ENCODE results near the gene SMC3. TPM values are rescaled to one million over a fixed set of nuclear protein-coding genes. Genes with fewer than 3 reads are reported as not detected.

SMC3 gene
- total and polyA plus RNA-seq, 2 experiments from 2014 or later, result 72.3 to 320 TPM

GRCh38 chr10:110612629-110613028 is 45.1 kb downstream of the SMC3 start:
- H3K27ac Mint-ChIP-seq, result no peak overlapping the region

More at GRCh38 chr10:110612629-110613028, 45.1 kb downstream of the SMC3 start:
- no peak overlapping the region for H3K27ac ChIP-seq (ENCODE audit: low read depth)
- H3K9me3 Mint-ChIP-seq, result no peaks in the 10 kb centered on the region
- H2AFZ ChIP-seq, result no peak overlapping the region
- H4K20me1 ChIP-seq (replicated peaks; ENCODE audit: insufficient read depth), result no peaks in the 10 kb centered on the region
- H3K4me1 Mint-ChIP-seq, result peaks cover 21% of the 10 kb centered on the region
- H3K27me3 Mint-ChIP-seq (ENCODE audit: insufficient read depth, low read depth, poor library complexity), result no peaks in the 10 kb centered on the region
- H3K4me2 ChIP-seq, result no peak overlapping the region; the same call in 1 of the 2 replicates
- no peaks in the 10 kb centered on the region for H3K79me2 ChIP-seq (replicated peaks; ENCODE audit: insufficient read depth)
- TF ChIP-seq ETS1 (IDR thresholded peaks at IDR 0.05) (no peak), POLR2AphosphoS5 (IDR thresholded peaks at IDR 0.05; ENCODE audit: low read depth) (no peak), CREB1 (CRISPR knock-in tag; IDR thresholded peaks at IDR 0.05; ENCODE audit: low read depth) (no peak), EZH2 (IDR thresholded peaks at IDR 0.05; ENCODE audit: low read depth, unreplicated experiment) (no peak), ZNF331 (CRISPR knock-in tag; IDR thresholded peaks at IDR 0.05; ENCODE audit: low read depth) (no peak), NANOG (IDR thresholded peaks at IDR 0.05; ENCODE audit: borderline replicate concordance) (no peak), ZNF114 (CRISPR knock-in tag; IDR thresholded peaks at IDR 0.05) (no peak), JUNB (IDR thresholded peaks at IDR 0.05; ENCODE audit: unreplicated experiment) (no peak), CTCF (conservative IDR thresholded peaks at IDR 0.05; ENCODE audit: low read depth in 2 of 2) (no peak), REST (IDR thresholded peaks at IDR 0.05; ENCODE audit: unreplicated experiment) (no peak), EZH2phosphoT487 (IDR thresholded peaks at IDR 0.05; ENCODE audit: unreplicated experiment) (no peak)
- TF ChIP-seq, protein P1, sequence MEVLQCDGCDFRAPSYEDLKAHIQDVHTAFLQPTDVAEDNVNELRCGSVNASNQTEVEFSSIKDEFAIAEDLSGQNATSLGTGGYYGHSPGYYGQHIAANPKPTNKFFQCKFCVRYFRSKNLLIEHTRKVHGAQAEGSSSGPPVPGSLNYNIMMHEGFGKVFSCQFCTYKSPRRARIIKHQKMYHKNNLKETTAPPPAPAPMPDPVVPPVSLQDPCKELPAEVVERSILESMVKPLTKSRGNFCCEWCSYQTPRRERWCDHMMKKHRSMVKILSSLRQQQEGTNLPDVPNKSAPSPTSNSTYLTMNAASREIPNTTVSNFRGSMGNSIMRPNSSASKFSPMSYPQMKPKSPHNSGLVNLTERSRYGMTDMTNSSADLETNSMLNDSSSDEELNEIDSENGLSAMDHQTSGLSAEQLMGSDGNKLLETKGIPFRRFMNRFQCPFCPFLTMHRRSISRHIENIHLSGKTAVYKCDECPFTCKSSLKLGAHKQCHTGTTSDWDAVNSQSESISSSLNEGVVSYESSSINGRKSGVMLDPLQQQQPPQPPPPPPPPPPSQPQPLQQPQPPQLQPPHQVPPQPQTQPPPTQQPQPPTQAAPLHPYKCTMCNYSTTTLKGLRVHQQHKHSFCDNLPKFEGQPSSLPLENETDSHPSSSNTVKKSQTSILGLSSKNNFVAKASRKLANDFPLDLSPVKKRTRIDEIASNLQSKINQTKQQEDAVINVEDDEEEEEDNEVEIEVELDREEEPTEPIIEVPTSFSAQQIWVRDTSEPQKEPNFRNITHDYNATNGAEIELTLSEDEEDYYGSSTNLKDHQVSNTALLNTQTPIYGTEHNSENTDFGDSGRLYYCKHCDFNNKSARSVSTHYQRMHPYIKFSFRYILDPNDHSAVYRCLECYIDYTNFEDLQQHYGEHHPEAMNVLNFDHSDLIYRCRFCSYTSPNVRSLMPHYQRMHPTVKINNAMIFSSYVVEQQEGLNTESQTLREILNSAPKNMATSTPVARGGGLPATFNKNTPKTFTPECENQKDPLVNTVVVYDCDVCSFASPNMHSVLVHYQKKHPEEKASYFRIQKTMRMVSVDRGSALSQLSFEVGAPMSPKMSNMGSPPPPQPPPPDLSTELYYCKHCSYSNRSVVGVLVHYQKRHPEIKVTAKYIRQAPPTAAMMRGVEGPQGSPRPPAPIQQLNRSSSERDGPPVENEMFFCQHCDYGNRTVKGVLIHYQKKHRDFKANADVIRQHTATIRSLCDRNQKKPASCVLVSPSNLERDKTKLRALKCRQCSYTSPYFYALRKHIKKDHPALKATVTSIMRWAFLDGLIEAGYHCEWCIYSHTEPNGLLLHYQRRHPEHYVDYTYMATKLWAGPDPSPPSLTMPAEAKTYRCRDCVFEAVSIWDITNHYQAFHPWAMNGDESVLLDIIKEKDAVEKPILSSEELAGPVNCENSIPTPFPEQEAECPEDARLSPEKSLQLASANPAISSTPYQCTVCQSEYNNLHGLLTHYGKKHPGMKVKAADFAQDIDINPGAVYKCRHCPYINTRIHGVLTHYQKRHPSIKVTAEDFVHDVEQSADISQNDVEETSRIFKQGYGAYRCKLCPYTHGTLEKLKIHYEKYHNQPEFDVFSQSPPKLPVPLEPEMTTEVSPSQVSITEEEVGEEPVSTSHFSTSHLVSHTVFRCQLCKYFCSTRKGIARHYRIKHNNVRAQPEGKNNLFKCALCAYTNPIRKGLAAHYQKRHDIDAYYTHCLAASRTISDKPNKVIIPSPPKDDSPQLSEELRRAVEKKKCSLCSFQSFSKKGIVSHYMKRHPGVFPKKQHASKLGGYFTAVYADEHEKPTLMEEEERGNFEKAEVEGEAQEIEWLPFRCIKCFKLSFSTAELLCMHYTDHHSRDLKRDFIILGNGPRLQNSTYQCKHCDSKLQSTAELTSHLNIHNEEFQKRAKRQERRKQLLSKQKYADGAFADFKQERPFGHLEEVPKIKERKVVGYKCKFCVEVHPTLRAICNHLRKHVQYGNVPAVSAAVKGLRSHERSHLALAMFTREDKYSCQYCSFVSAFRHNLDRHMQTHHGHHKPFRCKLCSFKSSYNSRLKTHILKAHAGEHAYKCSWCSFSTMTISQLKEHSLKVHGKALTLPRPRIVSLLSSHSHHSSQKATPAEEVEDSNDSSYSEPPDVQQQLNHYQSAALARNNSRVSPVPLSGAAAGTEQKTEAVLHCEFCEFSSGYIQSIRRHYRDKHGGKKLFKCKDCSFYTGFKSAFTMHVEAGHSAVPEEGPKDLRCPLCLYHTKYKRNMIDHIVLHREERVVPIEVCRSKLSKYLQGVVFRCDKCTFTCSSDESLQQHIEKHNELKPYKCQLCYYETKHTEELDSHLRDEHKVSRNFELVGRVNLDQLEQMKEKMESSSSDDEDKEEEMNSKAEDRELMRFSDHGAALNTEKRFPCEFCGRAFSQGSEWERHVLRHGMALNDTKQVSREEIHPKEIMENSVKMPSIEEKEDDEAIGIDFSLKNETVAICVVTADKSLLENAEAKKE (CRISPR knock-in tag; IDR thresholded peaks at IDR 0.05), result no peak
- no peak overlapping the region for H3K4me3 Mint-ChIP-seq
- H3K4me1 ChIP-seq (ENCODE audit: insufficient read depth), result peaks cover 17% of the 10 kb centered on the region
- H3K36me3 ChIP-seq (ENCODE audit: insufficient read depth), result no peaks in the 10 kb centered on the region
- no peak overlapping the region for H3K4me3 ChIP-seq
- H3K9me2 ChIP-seq (ENCODE audit: insufficient read depth), result no peaks in the 10 kb centered on the region
- no peaks in the 10 kb centered on the region for H3K36me3 Mint-ChIP-seq (ENCODE audit: low read depth)
- no peaks in the 10 kb centered on the region for H3K27me3 ChIP-seq (ENCODE audit: insufficient read depth)
- no peak for ATAC-seq
- no peak for DNase-seq (ENCODE audit: low spot score)
- no peaks in the 10 kb centered on the region; the same call in 1 of the 2 replicates for H3F3A ChIP-seq (replicated peaks; ENCODE audit: low read depth)

Measured in GM23338 (cell line).